ENCODE data around the gene AWAT2.

Gene AWAT2

DNA sequence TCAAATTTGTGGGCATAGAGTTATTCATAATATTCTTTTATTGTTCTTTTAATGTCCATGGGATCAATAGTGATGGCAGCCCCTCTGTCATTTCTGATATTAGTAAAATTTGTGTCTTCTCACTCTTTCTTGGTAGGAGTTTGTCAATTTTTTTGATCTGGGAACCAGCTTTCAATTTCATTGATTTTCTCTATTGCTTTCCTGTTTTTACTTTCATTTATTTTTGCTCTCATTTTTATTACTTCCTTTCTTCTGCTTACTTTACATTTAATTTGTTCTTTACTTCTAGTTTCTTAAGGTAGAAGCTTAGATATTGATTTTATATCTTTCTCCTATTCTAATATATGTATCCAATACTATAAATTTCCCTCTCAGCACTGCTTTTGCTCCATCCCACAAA, 40.7 kb downstream of the AWAT2 start:
- Histone ChIP-seq H3K9me3 (ENCODE audit: low read length) (no peaks in the 10 kb centered on the region), H3K79me2 (ENCODE audit: insufficient read depth, low read length) (no peaks in the 10 kb centered on the region), H3K27me3 (ENCODE audit: insufficient read depth, low read length) (no peaks in the 10 kb centered on the region), H3K27ac (ENCODE audit: low read depth, low read length, poor library complexity, severe bottlenecking) (no peak overlapping the region), H3K4me3 (ENCODE audit: low read depth, low read length, poor library complexity, severe bottlenecking) (no peak overlapping the region), H2AFZ (ENCODE audit: low read length) (no peak overlapping the region), H3K4me2 (ENCODE audit: low read length) (no peak overlapping the region), H3K4me1 (ENCODE audit: insufficient read depth, low read length, severe bottlenecking) (no peaks in the 10 kb centered on the region), H4K20me1 (ENCODE audit: insufficient read depth, low read length) (no peaks in the 10 kb centered on the region), H3K36me3 (ENCODE audit: insufficient read depth, low read length) (no peaks in the 10 kb centered on the region), H3K9ac (ENCODE audit: low read length) (no peak overlapping the region), H3F3A (ENCODE audit: insufficient read depth, low read length) (no peaks in the 10 kb centered on the region), H3K9me2 (ENCODE audit: low read depth, low read length) (no peaks in the 10 kb centered on the region)
- TF ChIP-seq, protein P1, sequence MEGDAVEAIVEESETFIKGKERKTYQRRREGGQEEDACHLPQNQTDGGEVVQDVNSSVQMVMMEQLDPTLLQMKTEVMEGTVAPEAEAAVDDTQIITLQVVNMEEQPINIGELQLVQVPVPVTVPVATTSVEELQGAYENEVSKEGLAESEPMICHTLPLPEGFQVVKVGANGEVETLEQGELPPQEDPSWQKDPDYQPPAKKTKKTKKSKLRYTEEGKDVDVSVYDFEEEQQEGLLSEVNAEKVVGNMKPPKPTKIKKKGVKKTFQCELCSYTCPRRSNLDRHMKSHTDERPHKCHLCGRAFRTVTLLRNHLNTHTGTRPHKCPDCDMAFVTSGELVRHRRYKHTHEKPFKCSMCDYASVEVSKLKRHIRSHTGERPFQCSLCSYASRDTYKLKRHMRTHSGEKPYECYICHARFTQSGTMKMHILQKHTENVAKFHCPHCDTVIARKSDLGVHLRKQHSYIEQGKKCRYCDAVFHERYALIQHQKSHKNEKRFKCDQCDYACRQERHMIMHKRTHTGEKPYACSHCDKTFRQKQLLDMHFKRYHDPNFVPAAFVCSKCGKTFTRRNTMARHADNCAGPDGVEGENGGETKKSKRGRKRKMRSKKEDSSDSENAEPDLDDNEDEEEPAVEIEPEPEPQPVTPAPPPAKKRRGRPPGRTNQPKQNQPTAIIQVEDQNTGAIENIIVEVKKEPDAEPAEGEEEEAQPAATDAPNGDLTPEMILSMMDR (IDR thresholded peaks at IDR 0.05; ENCODE audit: low read length), result no peak
- no peak for TF ChIP-seq EZH2 (IDR thresholded peaks at IDR 0.05; ENCODE audit: borderline replicate concordance, low read length)

DNA sequence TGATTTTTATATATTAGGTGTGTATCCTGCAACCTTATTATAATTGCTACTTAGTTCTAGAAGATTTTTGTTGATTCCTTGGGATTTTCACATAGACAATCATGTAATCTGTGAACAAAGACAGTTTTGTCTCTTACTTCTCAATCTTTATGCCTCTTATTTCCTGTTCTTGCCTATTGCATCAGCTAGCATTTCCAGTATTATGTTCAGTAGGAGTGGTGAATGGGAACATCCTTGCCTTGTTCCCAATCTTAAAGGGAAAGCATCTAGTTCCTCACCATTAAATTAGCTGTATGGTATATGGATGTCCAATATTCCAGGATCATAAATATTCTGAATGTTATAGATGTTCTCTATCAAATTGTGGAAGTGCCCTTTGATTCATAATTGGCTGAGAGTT, 41.8 kb downstream of the AWAT2 start:
- no peaks in the 10 kb centered on the region for H4K20me1 ChIP-seq (ENCODE audit: insufficient read depth, low read length)
- H3K79me2 ChIP-seq (ENCODE audit: insufficient read depth, low read length), result no peaks in the 10 kb centered on the region
- no peak overlapping the region for H2AFZ ChIP-seq (ENCODE audit: low read length)
- H3K27ac ChIP-seq (ENCODE audit: low read depth, low read length, poor library complexity, severe bottlenecking), result no peak overlapping the region
- H3K9me2 ChIP-seq (ENCODE audit: low read depth, low read length), result no peaks in the 10 kb centered on the region
- H3K36me3 ChIP-seq (ENCODE audit: insufficient read depth, low read length), result no peaks in the 10 kb centered on the region
- no peaks in the 10 kb centered on the region for H3F3A ChIP-seq (ENCODE audit: insufficient read depth, low read length)
- H3K9ac ChIP-seq (ENCODE audit: low read length), result no peak overlapping the region
- TF ChIP-seq, protein P1 (IDR thresholded peaks at IDR 0.05; ENCODE audit: low read length), result no peak
- TF ChIP-seq EZH2 (IDR thresholded peaks at IDR 0.05; ENCODE audit: borderline replicate concordance, low read length), result no peak
- no peaks in the 10 kb centered on the region for H3K4me1 ChIP-seq (ENCODE audit: insufficient read depth, low read length, severe bottlenecking)
- H3K27me3 ChIP-seq (ENCODE audit: insufficient read depth, low read length), result no peaks in the 10 kb centered on the region
- no peak overlapping the region for H3K4me2 ChIP-seq (ENCODE audit: low read length)
- no peak overlapping the region for H3K4me3 ChIP-seq (ENCODE audit: low read depth, low read length, poor library complexity, severe bottlenecking)
- H3K9me3 ChIP-seq (ENCODE audit: low read length), result no peaks in the 10 kb centered on the region

DNA sequence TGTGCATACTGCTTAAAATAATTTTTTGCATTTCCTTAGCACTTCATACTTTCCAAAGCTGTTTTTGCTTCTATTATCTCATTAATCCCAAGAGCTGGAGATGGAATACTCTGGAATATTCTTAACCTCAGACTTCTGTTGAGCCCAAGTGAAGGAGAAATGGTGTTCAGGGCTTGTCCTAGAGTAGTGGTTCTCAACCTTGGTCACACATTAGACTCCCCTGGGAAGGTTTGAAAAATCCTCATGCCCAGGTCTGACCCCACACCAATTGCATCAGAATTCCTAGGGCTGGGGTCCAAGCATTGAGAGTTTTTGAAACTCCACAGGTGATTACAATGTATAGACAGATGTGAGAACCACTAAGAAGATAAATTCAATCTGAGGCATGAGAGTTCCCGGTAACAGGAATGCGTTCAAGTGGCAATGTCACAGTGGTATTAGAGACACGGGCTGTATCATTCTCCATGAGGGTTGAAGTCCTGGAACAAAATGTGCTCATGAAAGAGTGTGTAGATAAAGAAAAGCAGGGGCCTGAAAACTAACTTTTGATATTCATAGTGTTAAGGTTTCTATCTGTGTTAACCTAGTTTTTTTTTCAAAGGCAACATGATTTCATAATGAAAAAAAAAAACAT, 47.9 kb downstream of the AWAT2 start:
- no peak overlapping the region for H3K4me2 ChIP-seq (ENCODE audit: low read length)
- no peaks in the 10 kb centered on the region for H4K20me1 ChIP-seq (ENCODE audit: insufficient read depth, low read length)
- H3K27ac ChIP-seq (ENCODE audit: low read depth, low read length, poor library complexity, severe bottlenecking), result no peak overlapping the region
- no peaks in the 10 kb centered on the region for H3F3A ChIP-seq (ENCODE audit: insufficient read depth, low read length)
- no peak overlapping the region for H2AFZ ChIP-seq (ENCODE audit: low read length)
- TF ChIP-seq EZH2 (IDR thresholded peaks at IDR 0.05; ENCODE audit: borderline replicate concordance, low read length), result no peak
- TF ChIP-seq, protein P1 (IDR thresholded peaks at IDR 0.05; ENCODE audit: low read length), result no peak
- no peak overlapping the region for H3K4me3 ChIP-seq (ENCODE audit: low read depth, low read length, poor library complexity, severe bottlenecking)
- no peaks in the 10 kb centered on the region for H3K27me3 ChIP-seq (ENCODE audit: insufficient read depth, low read length)
- H3K4me1 ChIP-seq (ENCODE audit: insufficient read depth, low read length, severe bottlenecking), result no peaks in the 10 kb centered on the region
- H3K9me3 ChIP-seq (ENCODE audit: low read length), result no peaks in the 10 kb centered on the region
- no peaks in the 10 kb centered on the region for H3K36me3 ChIP-seq (ENCODE audit: insufficient read depth, low read length)
- no peak overlapping the region for H3K9ac ChIP-seq (ENCODE audit: low read length)
- no peaks in the 10 kb centered on the region for H3K79me2 ChIP-seq (ENCODE audit: insufficient read depth, low read length)
- no peaks in the 10 kb centered on the region for H3K9me2 ChIP-seq (ENCODE audit: low read depth, low read length)

Measured in OCI-LY1 (cell line).